ENCODE data around the gene PDGFB.

The PDGFB gene

GRCh38 chr22:39253435-39254070, 8.8 kb upstream of the PDGFB start:
- DNase-seq: no peak

DNA sequence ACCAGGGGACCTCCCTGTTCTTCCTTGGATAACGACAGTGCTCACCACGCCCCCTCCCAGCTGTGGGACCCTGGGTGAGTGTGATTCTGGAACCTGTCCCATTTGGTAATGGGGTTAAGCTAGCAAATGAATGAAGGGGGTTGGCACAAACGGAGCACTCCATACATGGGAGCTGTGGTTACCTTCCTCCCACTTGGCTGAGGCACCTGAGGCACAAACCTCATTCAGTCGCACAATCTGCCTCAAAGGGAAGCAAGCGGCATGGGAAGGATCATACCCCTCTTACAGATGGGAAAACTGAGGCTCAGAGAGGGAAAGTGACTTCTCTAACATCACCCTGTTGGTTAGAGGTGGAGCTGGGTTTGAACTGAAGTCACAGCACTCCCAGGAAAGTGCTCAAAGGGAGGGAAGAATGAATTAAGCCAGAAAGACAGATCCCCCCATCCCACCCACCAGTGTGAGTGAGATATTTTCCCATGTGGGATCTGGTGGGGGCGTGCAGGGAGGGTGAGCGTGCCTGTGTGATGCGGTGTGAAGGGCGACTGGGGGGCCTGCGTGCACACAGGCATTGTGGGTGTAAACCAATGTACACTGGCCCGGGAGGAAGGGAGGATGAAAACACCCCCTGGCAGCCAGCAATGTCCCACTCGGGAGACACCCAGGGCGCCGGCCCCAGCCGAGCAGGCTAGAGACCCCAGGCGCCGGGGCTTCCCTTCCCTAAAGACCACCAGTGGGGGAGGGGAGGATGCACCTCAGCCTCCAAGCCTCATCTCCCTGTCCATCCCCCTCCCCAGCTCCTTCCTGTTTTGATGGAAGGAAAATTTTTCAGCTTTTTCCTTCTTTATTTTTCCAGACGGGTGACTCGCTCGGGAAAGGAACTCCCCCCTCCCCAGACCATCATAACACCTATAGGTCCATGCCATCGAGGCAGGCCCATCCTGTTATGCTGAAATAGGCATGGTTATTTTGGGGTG, 8.0 kb upstream of the PDGFB start:
- no peak for DNase-seq

DNA sequence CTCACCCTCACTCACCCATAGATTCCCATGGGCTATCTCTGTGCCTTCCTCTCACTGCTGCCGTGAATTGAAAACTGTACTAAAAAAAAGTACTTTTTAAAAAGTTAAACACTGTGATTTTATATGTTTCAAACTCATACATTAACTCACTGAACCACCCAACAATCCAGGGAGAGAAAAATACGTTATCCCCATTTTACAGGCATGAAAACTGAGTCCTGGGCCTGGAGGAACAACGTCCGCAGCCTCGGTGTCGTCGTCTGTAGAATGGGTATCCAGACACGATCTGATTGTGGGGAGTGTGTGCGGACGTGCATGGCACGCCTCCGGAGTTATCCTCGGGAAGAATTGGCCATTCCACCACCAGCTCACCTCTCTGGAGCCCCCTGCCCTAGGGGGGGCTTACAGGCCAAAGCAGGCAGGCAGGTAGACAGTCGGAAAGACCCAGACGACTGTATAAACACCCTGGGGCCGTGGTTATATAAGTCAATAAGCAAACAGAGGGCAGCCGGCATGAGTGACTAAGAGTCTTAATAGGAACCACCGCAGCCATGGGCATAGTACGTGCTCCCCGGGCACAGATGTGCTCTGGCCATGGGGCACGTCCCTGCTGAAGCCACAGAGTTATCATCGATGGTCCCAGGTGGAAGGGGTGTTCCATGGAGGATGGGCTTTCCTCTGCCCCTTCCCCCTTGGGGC, 7.1 kb upstream of the PDGFB start:
- no peak for DNase-seq

GRCh38 chr22:39250838-39251237, 6.1 kb upstream of the PDGFB start:
- DNase-seq: no peak

DNA sequence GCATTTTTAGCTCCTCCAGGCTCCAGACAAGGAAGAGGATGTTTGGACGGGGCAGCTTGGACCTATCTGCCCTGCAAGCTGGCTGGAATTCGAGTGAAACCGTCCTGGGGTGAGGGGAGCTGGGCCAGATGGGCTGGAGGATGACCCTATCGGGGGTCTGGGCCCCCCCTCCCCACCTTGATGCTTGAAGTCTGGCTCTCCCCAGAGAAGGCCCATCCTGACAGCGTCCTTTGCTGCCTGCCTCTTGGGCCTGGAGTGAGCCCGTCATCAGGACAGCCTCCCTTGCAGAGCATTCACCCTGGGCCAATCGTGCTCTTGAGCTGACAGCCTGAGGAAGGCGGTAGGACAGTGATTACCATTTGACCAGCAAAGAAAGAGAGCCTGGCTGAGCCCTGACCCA, 5.3 kb upstream of the PDGFB start:
- no peak for DNase-seq

DNA sequence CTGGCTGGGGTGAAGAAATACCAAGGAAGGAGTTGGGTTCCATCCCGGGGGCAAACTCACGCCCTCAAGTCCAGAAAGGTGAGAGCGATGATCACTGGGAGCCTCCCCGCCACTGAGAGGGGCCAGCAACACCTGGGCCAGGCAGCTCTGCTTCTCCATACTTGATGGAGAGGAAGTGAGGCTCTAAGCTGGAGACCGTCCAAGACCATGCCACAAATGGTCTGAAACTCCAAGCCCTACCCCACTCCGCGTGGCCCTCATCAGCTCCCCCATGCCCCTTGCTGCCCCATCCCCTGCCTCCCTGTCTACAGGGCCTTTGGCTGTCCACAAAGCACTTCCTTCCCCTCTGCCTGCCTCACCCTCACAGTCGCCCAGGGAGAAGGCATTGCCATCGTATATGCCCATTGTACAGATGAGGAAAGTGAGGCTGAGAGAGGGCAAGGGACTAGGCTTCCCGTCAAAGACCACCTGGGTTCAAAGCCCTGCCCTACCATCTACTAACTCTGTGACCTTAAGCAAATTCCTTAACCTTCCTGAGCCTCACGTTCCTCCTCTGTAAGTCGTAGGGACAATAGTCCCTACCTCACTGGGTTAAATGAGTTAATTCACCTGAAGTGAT, 4.4 kb upstream of the PDGFB start:
- no peak for DNase-seq

- no peak for DNase-seq
Measured at GRCh38 chr22:39248254-39248653, 3.5 kb upstream of the PDGFB start.

GRCh38 chr22:39247361-39247760, 2.6 kb upstream of the PDGFB start:
- no peak for DNase-seq

DNA sequence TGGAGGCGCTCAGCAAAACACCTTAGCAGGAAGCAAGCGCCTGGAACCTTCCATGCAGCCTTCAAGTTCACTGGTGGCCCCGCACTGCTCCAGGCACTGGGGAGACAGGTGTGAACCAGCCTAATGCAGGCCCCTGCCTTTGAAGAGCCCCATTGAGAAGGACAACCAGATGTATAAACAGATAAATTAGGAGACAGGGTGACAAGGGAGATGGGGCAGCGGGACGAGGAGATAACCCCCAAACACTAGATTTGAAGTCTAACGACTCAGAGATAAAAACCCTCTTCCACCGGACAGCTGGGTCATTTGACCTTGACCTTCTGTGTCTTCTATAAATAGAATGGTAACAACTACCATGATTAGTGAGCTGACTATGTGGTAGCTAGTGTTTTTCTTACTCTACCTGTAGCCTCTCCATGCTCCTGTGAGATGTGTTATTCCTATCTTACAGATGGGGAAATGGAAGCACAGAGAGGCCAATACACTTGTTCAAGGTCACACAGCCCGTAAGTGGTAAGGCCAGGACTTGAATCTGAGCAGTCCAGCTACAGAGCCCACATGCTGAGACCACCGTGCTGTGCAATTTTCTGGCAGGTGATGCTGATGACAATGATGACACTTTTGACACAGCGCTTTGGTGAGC, 2.0 kb upstream of the PDGFB start:
- no peak for DNase-seq

DNA sequence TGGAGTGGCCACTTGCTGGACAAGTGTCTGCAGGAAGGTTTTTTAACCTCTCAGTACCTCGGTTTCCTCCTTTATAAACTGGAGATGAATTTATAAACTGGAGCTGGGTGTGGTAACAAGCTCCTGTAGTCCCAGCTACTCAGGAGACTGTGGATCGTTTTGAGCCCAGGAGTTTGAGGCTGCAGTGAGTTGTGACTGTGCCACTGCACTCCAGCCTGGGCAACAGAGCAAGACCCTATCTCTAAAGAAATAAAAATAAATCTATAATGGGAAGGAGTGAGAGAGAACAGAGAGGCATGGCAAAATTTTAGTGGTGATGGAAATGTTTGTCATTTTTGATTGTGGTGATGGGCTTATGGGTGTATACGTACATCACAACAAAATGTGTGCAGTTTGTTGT, 1.4 kb upstream of the PDGFB start:
- no peak for DNase-seq

DNA sequence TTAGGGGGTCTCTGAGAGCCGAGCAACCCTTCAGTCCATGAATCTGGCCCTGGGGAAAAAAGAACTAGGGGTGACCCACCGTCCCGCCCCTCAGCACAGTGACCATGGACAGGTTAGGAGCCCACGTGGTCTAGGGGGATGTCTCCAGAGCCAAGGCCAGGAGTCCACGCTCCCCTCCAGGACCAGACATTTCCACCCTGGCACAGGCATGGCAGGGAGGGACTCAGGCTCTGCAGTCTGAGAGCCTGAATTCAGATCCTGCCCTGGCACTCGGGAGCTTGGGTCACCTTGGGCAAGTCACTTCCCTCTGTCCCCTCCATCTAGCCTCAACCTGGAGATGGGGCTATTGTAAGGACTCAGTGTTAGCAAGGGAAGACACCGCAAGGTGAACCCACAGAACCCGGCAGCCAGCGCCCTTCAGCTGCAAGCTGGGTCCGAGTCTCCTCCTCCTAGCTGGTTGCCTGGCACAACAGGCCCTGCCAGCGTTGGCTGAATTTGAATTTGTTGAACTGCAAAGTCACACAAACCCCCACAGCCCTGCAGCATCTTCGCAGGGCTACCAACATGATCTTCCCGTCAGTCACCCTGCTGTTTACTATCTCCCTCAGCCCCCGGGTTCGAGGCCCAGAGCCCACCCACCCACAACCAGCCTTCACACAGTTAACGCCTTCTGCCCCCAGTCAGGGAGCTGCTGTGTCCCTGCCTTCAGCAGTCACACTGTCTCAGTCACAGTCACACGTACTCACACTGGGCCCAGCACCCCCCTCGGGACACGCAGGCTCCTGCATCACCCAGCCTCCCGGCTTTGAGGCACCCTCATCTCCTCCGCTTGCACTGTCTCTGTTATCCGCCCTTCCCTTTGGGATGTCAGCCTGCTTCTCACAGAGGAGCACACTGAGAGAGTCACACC, 603 bp upstream of the PDGFB start:
- no peak for DNase-seq

DNA sequence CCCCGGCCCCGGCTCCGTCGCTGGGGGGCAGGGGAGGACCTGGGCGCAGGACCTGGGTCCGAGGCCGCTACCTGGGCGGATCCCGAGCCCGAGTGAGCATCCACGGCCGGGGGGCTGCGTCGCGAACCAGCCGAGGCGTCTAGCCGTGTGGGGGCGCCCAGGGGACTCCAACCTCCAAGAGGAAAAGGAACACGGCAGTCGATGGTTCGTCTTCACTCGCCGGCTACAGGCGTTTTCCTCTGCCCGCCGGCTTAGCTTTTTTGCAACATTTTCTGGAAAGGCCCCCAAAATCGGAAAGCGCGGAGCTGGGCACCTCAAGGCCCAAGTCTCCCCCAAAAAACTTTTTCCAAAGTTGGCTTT, 666 bp downstream of the PDGFB start:
- no peak for DNase-seq

DNA sequence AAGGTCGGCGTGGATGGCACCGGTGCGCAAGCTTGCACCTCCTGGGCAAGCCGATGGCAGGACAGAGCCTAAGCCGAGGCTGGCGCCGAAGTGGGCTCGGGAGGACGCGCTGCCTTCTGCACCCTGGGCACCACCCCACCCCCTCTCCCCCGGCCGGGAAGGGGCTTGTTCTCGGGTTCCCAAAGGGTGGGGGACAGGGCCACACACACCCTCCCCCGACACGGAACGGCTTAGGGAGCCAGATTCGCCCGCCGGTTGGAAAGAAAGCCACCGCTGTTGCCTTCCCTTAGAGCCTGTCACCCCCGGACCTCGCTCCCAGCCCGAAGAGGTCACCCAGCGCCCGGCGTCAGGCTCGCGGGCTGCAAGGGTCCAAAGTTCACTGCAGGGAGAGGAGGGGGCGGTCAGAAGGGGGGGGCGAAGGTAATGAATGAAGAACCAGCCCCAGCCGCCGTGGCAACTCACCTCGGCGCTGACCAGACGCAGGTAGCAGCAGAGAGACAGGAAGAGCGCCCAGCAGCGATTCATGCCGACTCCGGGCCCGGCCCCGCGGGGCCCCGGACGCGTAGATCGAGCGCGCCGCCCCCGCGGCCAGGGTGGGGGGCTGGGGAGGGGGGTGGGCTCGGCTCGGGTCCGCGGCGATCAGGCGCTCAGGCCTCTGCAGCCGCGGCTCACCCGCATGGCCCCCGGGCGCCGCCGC, 1.2 kb downstream of the PDGFB start:
- DNase-seq: no peak

DNA sequence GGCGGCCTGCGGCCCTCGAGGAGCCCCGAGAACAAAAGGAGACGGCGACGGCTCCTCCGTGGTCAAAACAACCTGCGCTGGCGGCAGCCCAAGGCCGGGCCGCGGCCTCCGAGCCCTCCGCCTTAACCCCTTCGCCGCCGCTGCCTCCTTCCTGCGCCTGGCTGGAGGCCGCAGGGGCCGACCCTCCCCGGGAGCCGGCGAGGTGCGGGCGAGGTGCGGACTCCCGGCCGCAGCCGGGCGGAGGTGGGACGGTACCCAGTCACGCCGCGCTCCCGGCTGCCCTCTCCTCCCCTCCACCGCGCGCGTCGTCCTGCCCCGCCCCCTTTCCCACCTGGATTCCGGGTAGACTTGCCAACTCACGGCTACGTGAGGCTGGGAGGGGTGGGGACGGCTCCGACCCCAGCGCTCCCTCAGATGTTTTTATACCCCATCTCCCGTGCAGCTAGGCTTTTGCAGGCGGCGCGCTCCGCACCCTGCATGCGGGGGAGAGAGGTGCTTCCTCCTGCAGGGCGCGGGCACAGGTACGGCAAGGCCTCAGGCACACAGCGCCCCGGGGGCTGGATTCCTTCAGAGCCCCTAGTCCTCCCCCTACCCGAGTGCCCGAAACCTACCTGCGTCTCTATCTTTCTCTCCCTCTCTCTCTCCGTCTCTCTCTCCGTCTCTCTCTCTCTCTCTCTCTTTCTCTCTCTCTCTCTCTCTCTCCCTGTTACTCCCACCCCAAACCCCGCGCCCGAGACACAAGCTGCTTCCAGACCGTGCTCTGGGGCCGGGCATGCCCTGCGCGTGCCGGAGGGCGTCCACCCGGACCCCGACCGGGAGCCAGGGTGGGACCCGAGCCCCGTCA, 2.0 kb downstream of the PDGFB start:
- peak; percentile 31 for DNase-seq

DNA sequence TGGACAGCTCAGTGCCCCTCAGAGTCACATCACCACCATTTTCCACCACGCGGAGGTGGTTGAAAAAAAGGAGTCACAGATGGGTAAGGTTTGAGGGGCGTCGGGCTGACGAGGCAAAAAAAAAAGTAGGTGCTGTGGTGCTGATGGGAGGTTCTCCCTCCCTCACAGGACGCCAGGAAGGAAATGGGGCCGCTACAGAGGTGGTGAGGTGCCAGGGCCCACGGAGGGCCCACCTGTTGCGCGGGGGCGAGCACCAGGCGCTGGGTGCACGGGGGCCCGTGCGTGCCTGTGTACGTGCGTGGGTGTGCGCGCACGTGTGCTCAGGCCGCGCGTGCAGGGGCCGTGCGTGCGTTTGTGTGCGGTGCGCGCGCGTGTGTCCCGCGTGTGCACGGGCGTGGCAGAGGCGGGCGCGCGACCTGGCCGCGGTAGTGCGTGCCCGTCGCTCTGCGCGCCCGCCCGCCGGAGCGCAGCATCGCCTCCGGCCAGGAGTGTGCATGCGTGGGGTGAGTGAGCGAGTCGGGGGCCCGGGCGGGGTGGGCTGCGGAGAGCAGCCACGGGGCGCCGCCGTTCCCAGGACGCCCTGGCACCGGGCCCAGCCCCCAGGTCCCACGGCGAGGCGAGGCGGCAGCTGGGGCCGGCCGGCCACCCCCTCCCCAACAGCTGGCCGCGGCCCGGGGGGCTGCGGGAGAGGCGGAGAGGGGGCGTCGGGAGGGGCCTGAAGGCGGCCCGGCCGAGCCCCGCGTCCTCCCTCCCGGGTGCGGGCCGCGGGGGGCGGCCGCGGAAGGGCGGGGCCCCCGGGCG, 2.8 kb downstream of the PDGFB start:
- DNase-seq: peak; percentile 47

DNA sequence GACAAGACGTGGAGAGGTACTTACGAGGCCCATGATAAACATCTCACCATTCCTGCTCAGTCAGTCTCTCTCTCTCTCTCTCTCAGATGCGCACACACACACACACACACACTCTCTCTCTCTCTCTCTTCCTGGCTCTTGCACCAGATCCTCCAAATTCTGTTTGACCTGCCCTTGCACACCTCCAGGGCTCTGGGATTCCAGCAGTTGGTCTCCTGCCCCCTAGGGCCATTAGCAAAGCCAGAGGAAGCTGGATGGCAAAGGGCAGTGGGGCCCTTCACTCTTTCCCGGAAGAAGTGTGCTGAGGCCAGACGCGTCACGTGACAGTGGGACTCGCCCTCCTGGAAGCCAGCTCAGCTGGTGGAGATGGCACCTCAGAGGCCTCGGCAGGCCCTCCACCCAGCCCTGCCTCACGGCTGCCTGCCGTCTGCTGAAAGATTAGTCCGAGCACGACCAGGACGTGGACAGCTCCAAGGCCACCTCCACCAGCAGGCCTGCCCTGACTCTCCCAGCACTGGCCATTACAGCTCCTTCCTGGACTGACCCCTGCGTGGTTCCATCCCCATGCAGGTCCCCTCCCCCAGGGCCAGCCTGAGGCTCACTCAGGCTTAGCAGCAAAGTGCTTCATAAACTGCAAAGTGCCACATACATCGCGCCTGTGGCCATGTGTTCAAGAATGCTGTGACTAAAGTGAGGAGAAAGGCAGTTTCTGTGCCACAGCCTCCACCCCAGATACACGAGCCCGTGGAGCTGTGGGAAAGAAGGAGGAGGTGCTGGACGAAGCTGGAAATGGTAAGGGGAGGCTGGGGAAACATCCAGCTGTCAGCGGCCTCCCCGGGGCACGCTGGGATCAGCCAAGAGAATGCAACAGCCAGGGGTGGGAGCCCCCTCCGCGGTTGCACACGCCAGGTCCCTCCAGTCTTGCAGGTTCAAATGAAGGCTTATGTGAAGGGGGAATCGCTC, 3.7 kb downstream of the PDGFB start:
- no peak for DNase-seq

GRCh38 chr22:39239561-39240423, 5.0 kb downstream of the PDGFB start:
- no peak for DNase-seq
